Stimulated activated CD4-positive, alpha-beta T cell treated with anti-CD3 and anti-CD28 coated beads, Interleukin-12 subunit alpha, Interleukin-12 subunit beta, amount 100 ng/mL, for 24 hours (primary cell): ENCODE measurements around the gene GLS.

Source experiments
- DNase-seq, 2 experiments: peaks; one replicate each; pipeline ENCODE4 v3.0.0-alpha.2; 2020; ENCODE audit warnings: low read depth in 2 of 2

Gene GLS

DNA sequence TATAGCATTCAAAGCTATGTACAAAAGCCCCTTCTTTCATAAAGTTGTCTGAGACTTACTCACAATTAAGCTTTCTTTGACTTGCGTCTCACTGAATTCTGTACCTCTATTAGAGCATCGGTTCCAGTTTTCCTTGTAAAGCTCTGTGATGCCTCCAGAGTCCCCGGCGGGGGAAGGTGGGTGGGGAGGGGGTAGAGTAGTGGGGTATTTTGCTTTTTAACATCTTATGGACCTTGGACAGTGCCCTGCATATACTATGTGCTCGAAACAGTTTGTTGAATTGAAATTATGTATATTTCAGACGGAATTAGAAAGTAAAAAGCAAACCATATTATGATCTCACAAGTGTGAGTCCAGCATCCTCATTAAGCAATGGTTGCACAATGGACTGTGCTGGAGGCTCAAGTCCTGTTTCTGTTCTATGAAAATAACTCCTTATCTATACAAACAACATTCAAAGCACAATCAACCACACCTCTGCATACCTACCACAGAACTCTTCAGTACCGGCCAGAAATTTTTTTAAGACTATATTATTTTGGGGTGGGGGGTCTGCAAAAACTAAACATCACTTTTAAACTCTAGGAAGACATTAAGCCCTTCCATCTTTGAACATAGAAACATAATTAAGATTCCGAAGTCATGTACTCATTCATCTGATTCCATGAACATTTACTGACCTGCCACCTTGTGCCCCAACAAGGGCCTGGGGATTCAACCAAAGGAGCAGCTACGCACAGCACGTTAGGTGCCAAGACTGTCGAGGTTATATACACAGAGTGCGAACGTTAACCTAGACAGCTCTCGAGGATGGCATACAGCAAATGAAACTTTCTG is 132.4 kb downstream of the GLS start:
- no peak for DNase-seq

DNA sequence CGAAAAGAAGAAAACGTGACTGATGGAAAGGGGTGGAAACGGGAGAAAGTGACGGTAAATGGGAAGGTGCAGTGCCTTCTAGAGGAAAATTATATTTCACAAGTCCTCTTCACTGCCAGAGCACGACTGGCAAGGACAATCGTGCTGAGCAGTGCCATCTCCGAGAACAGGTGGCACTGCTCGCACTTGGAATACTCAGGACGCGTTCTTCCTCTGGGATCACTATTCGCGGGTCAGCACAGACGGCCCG is 133.0 kb downstream of the GLS start:
- DNase-seq, result no peak

DNA sequence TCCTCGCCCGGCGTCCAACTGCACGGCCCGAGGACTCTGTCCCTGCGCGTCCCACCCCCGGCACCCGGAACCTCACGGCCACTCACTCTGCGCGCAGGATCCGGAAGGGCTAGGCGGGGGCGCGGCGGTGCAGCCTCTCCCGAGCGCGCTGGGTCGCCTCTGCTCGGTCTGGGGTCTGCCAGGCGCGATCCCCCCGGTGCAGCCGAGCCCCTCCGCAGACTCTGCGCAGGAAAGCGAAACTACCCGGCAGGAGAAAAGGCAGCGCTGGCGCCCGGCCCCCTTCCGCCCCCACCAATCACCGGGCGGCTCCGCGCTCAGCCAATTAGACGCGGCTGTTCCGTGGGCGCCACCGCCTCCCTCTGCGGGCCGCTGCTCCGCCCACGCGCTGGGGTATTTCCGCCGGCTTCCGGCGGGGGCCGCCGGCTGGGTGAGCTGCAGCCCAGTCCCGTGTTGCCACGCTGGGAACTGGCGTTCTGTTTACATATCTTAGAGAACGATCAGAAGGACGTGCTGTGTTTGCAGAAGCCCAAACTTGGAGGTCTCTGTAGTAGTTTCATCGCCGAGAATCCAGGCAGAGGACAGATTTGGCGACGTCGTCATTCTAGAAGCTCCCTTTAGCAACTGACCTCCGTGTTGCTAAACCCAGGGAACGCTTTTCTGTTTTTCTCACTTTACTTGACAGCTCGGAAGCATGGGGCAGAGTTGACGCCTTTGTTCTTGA is 133.5 kb downstream of the GLS start, which contains the start of gene STAT1:
STAT1 (minus strand) TSS at position 240 of the 721 bp plus-strand sequence. CDS start 4,168 bp downstream, outside the sequence.
- DNase-seq, result peak; percentile 92 to 93

DNA sequence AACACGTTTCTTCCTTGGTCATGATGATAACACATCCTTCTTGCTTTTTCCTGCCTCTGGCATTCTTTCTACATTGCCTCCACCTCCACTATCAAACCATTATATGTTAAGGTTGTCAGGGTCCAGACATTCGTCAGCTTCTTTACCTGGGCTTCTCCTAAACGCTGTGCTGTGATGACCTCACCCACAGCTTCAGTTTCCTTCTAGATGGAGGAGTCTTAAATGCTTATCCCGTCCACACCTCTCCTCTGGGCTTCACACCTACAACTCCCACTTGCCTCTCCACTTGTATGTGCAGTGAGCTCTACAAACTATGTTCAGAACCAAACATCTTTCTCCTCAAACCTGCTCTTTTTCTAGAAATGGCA is 134.0 kb downstream of the GLS start:
- no peak for DNase-seq
